B cell (primary cell): ENCODE results near the gene TBX6. TPM values are rescaled to one million over a fixed set of nuclear protein-coding genes. Genes with fewer than 3 reads are reported as not detected.
A peak's percentile ranks its signal among the peaks of the same experiment; 100 is the strongest.

Experiments
- ATAC-seq: fragments of 200-7000 bp; cut with Tn5 transposase; one replicate; pipeline ENCODE4 v1.10.0; 2021; ENCODE audit warnings: low read depth, mild to moderate bottlenecking, moderate number of reproducible peaks, moderate library complexity
- CTCF ChIA-PET: fragments of 350-600 bp; sonication (Branson Sonifier 250); formaldehyde crosslinking; loops from one replicate; lab custom pipeline; 2021; ENCODE audit warnings: antibody characterized with exemption, inconsistent platforms; lab: Charles Lee
- POLR2A ChIA-PET: fragments of 350-600 bp; sonication (Branson Sonifier 250); formaldehyde crosslinking; loops from one replicate; lab custom pipeline; 2021; ENCODE audit warnings: antibody characterized with exemption; lab: Charles Lee
- DNase-seq: peaks from one replicate; pipeline ENCODE4 v3.0.0; 2013
- H2AFZ ChIP-seq: 2 replicates; pipeline ENCODE4 v1.6.1; 2012; ENCODE audit warnings: mild to moderate bottlenecking, low read depth, low read length; ENCODE audit not compliant: insufficient read depth, poor library complexity, severe bottlenecking
- H3K27ac ChIP-seq, 2 donors: 1 replicate in 1 of 2; 2 replicates in 1 of 2; pipeline ENCODE4 v1.5.1; 2012 to 2013; ENCODE audit warnings: low read length in 2 of 2, mild to moderate bottlenecking in 2 of 2, moderate library complexity in 1 of 2
- H3K27me3 ChIP-seq, 4 experiments: fragments of 200-600 bp in 1 of 4; sonication (generic) in 1 of 4; replicated peaks in 1 of 4; 1 replicate in 2 of 4; 2 replicates in 2 of 4; pipeline versions ENCODE4 v1.6.1 to v1.7.0; 2013 to 2016; ENCODE audit warnings: low read length in 3 of 4, mild to moderate bottlenecking in 2 of 4, mixed read lengths in 1 of 4, moderate library complexity in 1 of 4; ENCODE audit not compliant: insufficient read depth in 4 of 4, control insufficient read depth in 3 of 4; ENCODE audit errors: control extremely low read depth in 1 of 4
- H3K36me3 ChIP-seq, 2 experiments: replicated peaks in 1 of 2; 1 replicate in 1 of 2; 2 replicates in 1 of 2; pipeline versions ENCODE4 v1.6.1 to v1.7.1; 2013; ENCODE audit warnings: low read length in 1 of 2; ENCODE audit not compliant: insufficient read depth in 2 of 2, control insufficient read depth in 1 of 2; ENCODE audit errors: control extremely low read depth in 1 of 2, extremely low read depth in 1 of 2
- H3K4me1 ChIP-seq, 2 donors: fragments of 200-600 bp in 1 of 2; sonication (generic) in 1 of 2; 1 replicate in 1 of 2; 2 replicates in 1 of 2; pipeline versions ENCODE4 v1.5.1 to v1.6.1; 2013 to 2017; ENCODE audit warnings: low read length in 2 of 2; ENCODE audit not compliant: control insufficient read depth in 2 of 2, insufficient read depth in 2 of 2
- H3K4me2 ChIP-seq: replicated peaks from 2 replicates; pipeline ENCODE3; 2012; ENCODE audit warnings: mild to moderate bottlenecking, low read depth, low read length; ENCODE audit not compliant: poor library complexity, severe bottlenecking
- H3K4me3 ChIP-seq, 5 experiments: fragments of 200-600 bp in 1 of 5; sonication (generic) in 1 of 5; 1 replicate in 3 of 5; 2 replicates in 2 of 5; pipeline versions ENCODE4 v1.5.1 to v1.7.0; 2011 to 2016; ENCODE audit warnings: low read length in 4 of 5, mild to moderate bottlenecking in 4 of 5, low read depth in 2 of 5, control low read depth in 1 of 5, moderate library complexity in 1 of 5; ENCODE audit not compliant: insufficient read depth in 1 of 5; ENCODE audit errors: control extremely low read depth in 1 of 5, extremely low read depth in 1 of 5
- H3K79me2 ChIP-seq: fragments of 200-600 bp; sonication (generic); one replicate; pipeline ENCODE4 v1.6.0; 2016; ENCODE audit warnings: low read length; ENCODE audit not compliant: control insufficient read depth, insufficient read depth
- H3K9ac ChIP-seq: fragments of 200-600 bp; sonication (generic); 2 replicates; pipeline ENCODE4 v1.6.1; 2017; ENCODE audit warnings: mild to moderate bottlenecking, low read length, moderate library complexity
- H3K9me3 ChIP-seq, 3 donors: one replicate each; pipeline versions ENCODE4 v1.6.1 to v1.7.1; 2013; ENCODE audit warnings: low read length in 2 of 3; ENCODE audit not compliant: control insufficient read depth in 2 of 3, insufficient read depth in 1 of 3; ENCODE audit errors: control extremely low read depth in 1 of 3
- H4K20me1 ChIP-seq: 2 replicates; pipeline ENCODE4 v1.6.0; 2012; ENCODE audit warnings: mild to moderate bottlenecking, low read length; ENCODE audit not compliant: insufficient read depth, control insufficient read depth, poor library complexity, severe bottlenecking
- H3K27ac Mint-ChIP-seq: one replicate; pipeline ENCODE4 v1.8.0; 2021; ENCODE audit warnings: mixed read lengths
- H3K27me3 Mint-ChIP-seq: one replicate; pipeline ENCODE4 v1.8.0; 2021; ENCODE audit warnings: mixed read lengths
- H3K4me1 Mint-ChIP-seq: one replicate; pipeline ENCODE4 v1.8.0; 2021; ENCODE audit warnings: mixed read lengths
- H3K4me3 Mint-ChIP-seq: one replicate; pipeline ENCODE4 v1.8.0; 2021; ENCODE audit warnings: mixed read lengths
- H3K9me3 Mint-ChIP-seq: one replicate; pipeline ENCODE4 v1.8.0; 2022; ENCODE audit warnings: mixed read lengths; ENCODE audit not compliant: insufficient read depth
- CTCF ChIP-seq: fragments of 200-600 bp; IDR thresholded peaks from one replicate; pipeline ENCODE4 v1.8.0; 2022; ENCODE audit warnings: antibody characterized with exemption, mild to moderate bottlenecking
- EZH2 ChIP-seq: IDR thresholded peaks from 2 replicates; pipeline ENCODE4 v1.6.1; 2012; ENCODE audit warnings: borderline replicate concordance, low read depth, mild to moderate bottlenecking, moderate library complexity, low read length; ENCODE audit not compliant: insufficient read depth, poor library complexity, severe bottlenecking
- WGBS: methylation state at CpG from one replicate; pipeline ENCODE4 v1.1.5; 2013; ENCODE audit warnings: missing lambda C conversion rate; ENCODE audit not compliant: insufficient coverage; 5-methylcytosine and 5-hydroxymethylcytosine counted together
- intact Hi-C: fragments of 100-400 bp; cut with micrococcal nuclease; formaldehyde crosslinking; loops from one replicate; pipeline ENCODE4 v1.10.0; 2022
- polyA plus RNA-seq: library from polyadenylated mRNA; depleted of rRNA; stranded (reverse); fragments of >200 nt; gene quantifications from 2 replicates; pipeline ENCODE4 v1.2.3, GENCODE V29; 2012
- total RNA-seq, 2 donors: library from RNA; stranded (reverse); fragments of 120-200 nt in 1 of 2; gene quantifications; 1 replicate in 1 of 2; 2 replicates in 1 of 2; pipeline versions ENCODE4 v1.2.3 to v1.2.4, GENCODE V29; 2013 to 2022

TBX6 gene
- total and polyA plus RNA-seq, 2 donors (not counting 1 experiment from before 2014, with no cell fraction given) = 1.4 to 5.4 TPM

- ATAC-seq = no peak
Observed at GRCh38 chr16:30086291-30087140, 5.2 kb downstream of the TBX6 start.

More at GRCh38 chr16:30086291-30087140, 5.2 kb downstream of the TBX6 start:
- no peak overlapping the region for H3K4me3 ChIP-seq
- peaks cover 0 to 37% of the 10 kb centered on the region in 2 experiments for H3K36me3 ChIP-seq
- no peaks in the 10 kb centered on the region for H3K9me3 Mint-ChIP-seq
- 92% methylated on average over 19 of the region's 27 CpGs for WGBS
- no peaks in the 10 kb centered on the region for H3K27me3 Mint-ChIP-seq
- no peak overlapping the region for H2AFZ ChIP-seq
- no peaks in the 10 kb centered on the region for H3K79me2 ChIP-seq
- ChIA-PET CTCF (no interaction called here), POLR2A (interaction anchor here (0.5 kb wide), 1 partner anchor 319 kb away, joined by 5 read pairs; no protein-coding TSS in a partner anchor)
- H3K27me3 ChIP-seq = no peaks in the 10 kb centered on the region
- H4K20me1 ChIP-seq = no peaks in the 10 kb centered on the region
- no peak overlapping the region for H3K9ac ChIP-seq
- no peak overlapping the region for H3K27ac ChIP-seq
- peak overlapping the region; percentile 65 for H3K27ac Mint-ChIP-seq
- DNase-seq = no peak
- no peak overlapping the region for H3K4me3 Mint-ChIP-seq
- H3K4me2 ChIP-seq = no peak overlapping the region
- no peaks in the 10 kb centered on the region for H3K9me3 ChIP-seq
- intact Hi-C loops = no loop called here
- peaks cover 17% of the 10 kb centered on the region for H3K4me1 Mint-ChIP-seq
- no peak for TF ChIP-seq EZH2
- no peak for TF ChIP-seq CTCF
- peaks cover 5 to 17% of the 10 kb centered on the region in 2 donors for H3K4me1 ChIP-seq
